Activated naive CD4-positive, alpha-beta T cell treated with anti-CD3 and anti-CD28 coated beads, Interleukin-2, amount 50 U/mL, for 16 hours (primary cell): Measurements from ENCODE around the gene SLC35E2B.
A peak's percentile ranks its signal among the peaks of the same experiment; 100 is the strongest.
"Not testable (repeated sequence)": the region's sequence is repeated elsewhere in the genome, so short reads cannot be mapped to it uniquely, and the experiment has no call there.

Experiments
- DNase-seq: peaks from one replicate; pipeline ENCODE4 v3.0.0-alpha.2; 2020

SLC35E2B gene

GRCh38 chr1:1672181-1672965, 20.2 kb downstream of the SLC35E2B start:
- DNase-seq = no peak

- no peak for DNase-seq
These were observed 21.1 kb downstream of the SLC35E2B start for GRCh38 chr1:1671365-1672119.

- DNase-seq = no peak
These were observed 21.7 kb downstream of the SLC35E2B start for GRCh38 chr1:1670866-1671265.

- DNase-seq = no peak
These were observed 22.8 kb downstream of the SLC35E2B start for GRCh38 chr1:1669468-1670440.

- DNase-seq = no peak
These were observed 26.1 kb downstream of the SLC35E2B start for GRCh38 chr1:1666526-1666925.

- peak; percentile 51 for DNase-seq
These were observed 26.8 kb downstream of the SLC35E2B start for GRCh38 chr1:1665815-1666251.

GRCh38 chr1:1664941-1665814, 27.4 kb downstream of the SLC35E2B start:
- no peak for DNase-seq

GRCh38 chr1:1664318-1664717, 28.3 kb downstream of the SLC35E2B start:
- DNase-seq = not testable (repeated sequence)

GRCh38 chr1:1662830-1663560, 29.6 kb downstream of the SLC35E2B start:
- not testable (repeated sequence) for DNase-seq

GRCh38 chr1:1662392-1662791, 30.2 kb downstream of the SLC35E2B start:
- DNase-seq = not testable (repeated sequence)

GRCh38 chr1:1658583-1659549, 33.7 kb downstream of the SLC35E2B start, which contains the start of gene CDK11B:
Gene CDK11B (minus strand): TSS chr1:1659004. CDS start chr1:1657485, 1,519 bp downstream.
- DNase-seq = peak; percentile 99

GRCh38 chr1:1648265-1648664, 44.3 kb downstream of the SLC35E2B start:
- DNase-seq = not testable (repeated sequence)

GRCh38 chr1:1647567-1648241, 44.9 kb downstream of the SLC35E2B start:
- not testable (repeated sequence) for DNase-seq

- not testable (repeated sequence) for DNase-seq
These were observed 46.3 kb downstream of the SLC35E2B start for GRCh38 chr1:1646326-1646725.

- not testable (repeated sequence) for DNase-seq
These were observed 51.7 kb downstream of the SLC35E2B start for GRCh38 chr1:1640711-1641461.

GRCh38 chr1:1640081-1640480, 52.5 kb downstream of the SLC35E2B start:
- DNase-seq = not testable (repeated sequence)

GRCh38 chr1:1639368-1639767, 53.2 kb downstream of the SLC35E2B start:
- not testable (repeated sequence) for DNase-seq

- not testable (repeated sequence) for DNase-seq
These were observed 54.1 kb downstream of the SLC35E2B start for GRCh38 chr1:1638528-1638927.
